HepG2 (cell line): ENCODE results near the gene C19orf18. TPM values are rescaled to one million over a fixed set of nuclear protein-coding genes. Genes with fewer than 3 reads are reported as not detected.

ENCODE experiments used
- AHDC1 ChIP-seq: sonication (generic); formaldehyde crosslinking; IDR thresholded peaks from 2 replicates; pipeline ENCODE4 v1.5.1; 2020; ENCODE audit warnings: mild to moderate bottlenecking, missing genetic modification reagents, borderline replicate concordance
- CREBL2 ChIP-seq: sonication (generic); formaldehyde crosslinking; IDR thresholded peaks from 2 replicates; pipeline ENCODE4 v1.8.1; 2023; ENCODE audit warnings: missing genetic modification reagents, mild to moderate bottlenecking, borderline replicate concordance
- DPF2 ChIP-seq: sonication (generic); formaldehyde crosslinking; IDR thresholded peaks from 2 replicates; pipeline ENCODE4 v1.4.0; 2020; ENCODE audit warnings: mild to moderate bottlenecking, low read depth, missing genetic modification reagents, borderline replicate concordance
- GATA4 ChIP-seq: sonication (generic); IDR thresholded peaks from 2 replicates; pipeline ENCODE4 v1.6.1; 2016; ENCODE audit warnings: antibody characterized with exemption, low read depth, borderline replicate concordance
- GATAD1 ChIP-seq: IDR thresholded peaks from 2 replicates; pipeline ENCODE4 v1.6.1; 2016; ENCODE audit warnings: missing genetic modification reagents, missing compliant biosample characterization
- IRF1 ChIP-seq: sonication (generic); formaldehyde crosslinking; IDR thresholded peaks from 2 replicates; pipeline ENCODE4 v1.4.0; 2020; ENCODE audit warnings: low read depth, mild to moderate bottlenecking, missing genetic modification reagents
- MLX ChIP-seq: IDR thresholded peaks from 2 replicates; pipeline ENCODE4 v1.6.1; 2016
- MTF2 ChIP-seq: sonication (generic); formaldehyde crosslinking; IDR thresholded peaks from 2 replicates; pipeline ENCODE4 v1.5.0; 2020; ENCODE audit warnings: missing genetic modification reagents, borderline replicate concordance
- PBX3 ChIP-seq: sonication (generic); formaldehyde crosslinking; IDR thresholded peaks from 2 replicates; pipeline ENCODE4 v1.8.1; 2023; ENCODE audit warnings: missing genetic modification reagents, inconsistent platforms, borderline replicate concordance
- TEAD2 ChIP-seq: sonication (generic); formaldehyde crosslinking; IDR thresholded peaks from 2 replicates; pipeline ENCODE4 v1.9.0; 2021; ENCODE audit warnings: missing genetic modification reagents
- TFDP2 ChIP-seq: sonication (generic); formaldehyde crosslinking; IDR thresholded peaks from 2 replicates; pipeline ENCODE4 v1.4.0; 2020; ENCODE audit warnings: missing genetic modification reagents
- THAP11 ChIP-seq: IDR thresholded peaks from 2 replicates; pipeline ENCODE4 v1.6.1; 2016; ENCODE audit warnings: missing biosample characterization, missing genetic modification reagents
- ZNF354B ChIP-seq: sonication (generic); formaldehyde crosslinking; IDR thresholded peaks from 2 replicates; pipeline ENCODE4 v1.8.0; 2022; ENCODE audit warnings: mild to moderate bottlenecking, missing genetic modification reagents
- ZNF550 ChIP-seq: sonication (generic); formaldehyde crosslinking; IDR thresholded peaks from 2 replicates; pipeline ENCODE4 v1.4.0; 2020; ENCODE audit warnings: mild to moderate bottlenecking, missing genetic modification reagents, borderline replicate concordance
- ZNF558 ChIP-seq: sonication (generic); formaldehyde crosslinking; IDR thresholded peaks from 2 replicates; pipeline ENCODE4 v1.9.0; 2022; ENCODE audit warnings: mild to moderate bottlenecking, missing genetic modification reagents, borderline replicate concordance
- ZNF570 ChIP-seq: sonication (generic); formaldehyde crosslinking; IDR thresholded peaks from 2 replicates; pipeline ENCODE4 v1.4.0; 2020; ENCODE audit warnings: mild to moderate bottlenecking, missing genetic modification reagents, borderline replicate concordance
- polyA plus RNA-seq, 8 experiments: library from polyadenylated mRNA; depleted of rRNA in 3 of 8; stranded (reverse) in 7 of 8; unstranded in 1 of 8; fragments of >200 nt; fragmentation: Illumina TruSeq in 4 of 8; extraction: Trizol in 4 of 8; gene quantifications; 2 replicates each; pipeline versions ENCODE4 v1.2.1 to v1.2.3, GENCODE V29; 2011 to 2016; ENCODE audit warnings: low read depth in 4 of 8, missing spikeins in 1 of 8, mixed read lengths in 1 of 8; ENCODE audit not compliant: insufficient read depth in 1 of 8
- total RNA-seq, 5 experiments: library from RNA; depleted of rRNA; stranded (reverse); fragments of >200 nt; fragmentation: Illumina TruSeq; extraction: Trizol; gene quantifications; 2 replicates each; pipeline ENCODE4 v1.2.3, GENCODE V29; 2016; ENCODE audit warnings: low read depth in 1 of 5

The C19orf18 gene
- total and polyA plus RNA-seq, 2 of the 13 experiments (the other 11 are each of a cell fraction or from before 2014, with no cell fraction given) = 0.38 to 0.55 TPM

GRCh38 chr19:57947419-57948134 is 26.8 kb downstream of the C19orf18 start, which contains the start of gene ZNF256 (continued):
- no peak; the same call in 1 of the 2 replicates for TF ChIP-seq AHDC1 (CRISPR knock-in tag)
- no peak for TF ChIP-seq DPF2
- peak; percentile 64; the same call in 1 of the 2 replicates for TF ChIP-seq MTF2 (CRISPR knock-in tag)
- peak; percentile 52; the same call in 1 of the 2 replicates for TF ChIP-seq MLX (CRISPR knock-in tag)
- no peak for TF ChIP-seq PBX3 (CRISPR knock-in tag)
- no peak for TF ChIP-seq GATA4
- peak; percentile 97 for TF ChIP-seq THAP11 (CRISPR knock-in tag)
- no peak for TF ChIP-seq TEAD2 (CRISPR knock-in tag)
- peak; percentile 96 for TF ChIP-seq TFDP2 (CRISPR knock-in tag)
- no peak for TF ChIP-seq CREBL2 (CRISPR knock-in tag)
- TF ChIP-seq ZNF354B (CRISPR knock-in tag) = no peak
- no peak for TF ChIP-seq ZNF570
- peak; percentile 96 for TF ChIP-seq GATAD1
- no peak for TF ChIP-seq ZNF550 (CRISPR knock-in tag)
- no peak for TF ChIP-seq ZNF558 (CRISPR knock-in tag)
- no peak for TF ChIP-seq IRF1 (CRISPR knock-in tag)
